GM12878 (cell line): ENCODE data around the gene SARM1. TPM values are rescaled to one million over a fixed set of nuclear protein-coding genes. Genes with fewer than 3 reads are reported as not detected.

Experiments
- BCL11A ChIP-seq: IDR thresholded peaks from 2 replicates; pipeline ENCODE4 v1.6.1; 2011; ENCODE audit warnings: low read depth, low read length
- CBX5 ChIP-seq: sonication (generic); IDR thresholded peaks from 2 replicates; pipeline ENCODE4 v1.6.1; 2016; ENCODE audit warnings: low read depth, moderate library complexity, mild to moderate bottlenecking, inconsistent platforms
- CREM ChIP-seq: IDR thresholded peaks from 2 replicates; pipeline ENCODE4 v1.6.1; 2014; ENCODE audit warnings: antibody characterized with exemption, low read depth
- IRF4 ChIP-seq: IDR thresholded peaks from 2 replicates; pipeline ENCODE4 v1.6.1; 2011; ENCODE audit warnings: low read depth, low read length
- NR2C1 ChIP-seq: fragments of 450-650 bp; IDR thresholded peaks from 2 replicates; pipeline ENCODE4 v1.6.1; 2017; ENCODE audit warnings: antibody characterized with exemption, mild to moderate bottlenecking, moderate library complexity
- NRF1 ChIP-seq: conservative IDR thresholded peaks from 2 replicates; pipeline ENCODE4 v1.6.1; 2011; ENCODE audit warnings: mild to moderate bottlenecking, low read depth, low read length, improper control_type of control experiment
- PAX5 ChIP-seq: IDR thresholded peaks from 2 replicates; pipeline ENCODE4 v1.6.1; 2011; ENCODE audit warnings: low read depth, low read length, borderline replicate concordance
- PML ChIP-seq: IDR thresholded peaks from 2 replicates; pipeline ENCODE4 v1.6.1; 2012; ENCODE audit warnings: low read length, inconsistent platforms
- POLR2A ChIP-seq: IDR thresholded peaks from 2 replicates; pipeline ENCODE4 v1.6.1; 2011; ENCODE audit warnings: low read depth, mild to moderate bottlenecking, low read length
- RBBP5 ChIP-seq: fragments of 200-600 bp; sonication (generic); conservative IDR thresholded peaks from 2 replicates; pipeline ENCODE4 v1.6.1; 2016
- RELA ChIP-seq: fragments of 450-650 bp; IDR thresholded peaks from 2 replicates; pipeline ENCODE4 v1.8.0; 2014; ENCODE audit warnings: borderline replicate concordance; ENCODE audit not compliant: partially characterized antibody
- RUNX3 ChIP-seq: IDR thresholded peaks from 2 replicates; pipeline ENCODE4 v1.6.1; 2012; ENCODE audit warnings: low read length, inconsistent platforms
- SIN3A ChIP-seq: IDR thresholded peaks from 2 replicates; pipeline ENCODE4 v1.6.1; 2012; ENCODE audit warnings: low read depth, low read length, improper control_type of control experiment
- SIX5 ChIP-seq: IDR thresholded peaks from 2 replicates; pipeline ENCODE4 v1.6.1; 2011; ENCODE audit warnings: mild to moderate bottlenecking, low read depth, low read length, moderate library complexity; ENCODE audit not compliant: severe bottlenecking
- SMAD5 ChIP-seq: IDR thresholded peaks from 2 replicates; pipeline ENCODE4 v1.6.1; 2016; ENCODE audit warnings: antibody characterized with exemption, low read depth
- SMC3 ChIP-seq: IDR thresholded peaks from 2 replicates; pipeline ENCODE4 v1.6.1; 2011; ENCODE audit warnings: low read length, improper control_type of control experiment, borderline replicate concordance
- STAT1 ChIP-seq: fragments of 450-650 bp; conservative IDR thresholded peaks from 2 replicates; pipeline ENCODE4 v1.6.1; 2014; ENCODE audit warnings: antibody characterized with exemption, mild to moderate bottlenecking
- SUPT20H ChIP-seq: IDR thresholded peaks from 2 replicates; pipeline ENCODE4 v1.6.1; 2011; ENCODE audit warnings: low read depth, mild to moderate bottlenecking, low read length, moderate library complexity, borderline replicate concordance; ENCODE audit not compliant: control insufficient read depth
- WRNIP1 ChIP-seq: IDR thresholded peaks from 2 replicates; pipeline ENCODE4 v1.6.1; 2011; ENCODE audit warnings: low read depth, low read length, improper control_type of control experiment, borderline replicate concordance
- ZBTB33 ChIP-seq: fragments of 450-650 bp; IDR thresholded peaks from 2 replicates; pipeline ENCODE4 v1.6.1; 2017; ENCODE audit warnings: mild to moderate bottlenecking
- ZBTB4 ChIP-seq: fragments of 450-650 bp; formaldehyde crosslinking; IDR thresholded peaks from 2 replicates; pipeline ENCODE4 v1.4.0; 2022; ENCODE audit warnings: mild to moderate bottlenecking, moderate library complexity
- ZNF622 ChIP-seq: fragments of 450-650 bp; IDR thresholded peaks from 2 replicates; pipeline ENCODE4 v1.6.1; 2017; ENCODE audit warnings: mild to moderate bottlenecking, inconsistent platforms
- ZSCAN29 ChIP-seq: fragments of 450-650 bp; IDR thresholded peaks from 2 replicates; pipeline ENCODE4 v1.6.1; 2017; ENCODE audit warnings: mild to moderate bottlenecking, moderate library complexity
- ZZZ3 ChIP-seq: IDR thresholded peaks from 2 replicates; pipeline ENCODE4 v1.6.1; 2011; ENCODE audit warnings: low read depth; ENCODE audit not compliant: control insufficient read depth, insufficient read length
- polyA plus RNA-seq, 11 experiments: library from polyadenylated mRNA; depleted of rRNA in 4 of 11; unstranded in 6 of 11; stranded (reverse) in 5 of 11; fragments of >200 nt; fragmentation: Nextera tagmentation in 4 of 11; fragmentation: Illumina TruSeq in 1 of 11; extraction: Ambion mirVana in 4 of 11; extraction: Trizol in 1 of 11; gene quantifications; 1 replicate in 1 of 11; 2 replicates in 10 of 11; pipeline versions ENCODE4 v1.2.1 to v1.2.3, GENCODE V29; 2011 to 2016; ENCODE audit warnings: inconsistent platforms in 2 of 11, missing spikeins in 2 of 11, low read depth in 1 of 11
- total RNA-seq, 4 experiments: library from RNA; depleted of rRNA in 3 of 4; stranded (reverse); fragments of >200 nt in 3 of 4; fragmentation: Illumina TruSeq in 1 of 4; extraction: Trizol in 1 of 4; gene quantifications; 2 replicates each; pipeline versions ENCODE4 v1.2.1 to v1.2.3, GENCODE V29; 2013 to 2021
- TF ChIP-seq, protein P1 (sequence below): IDR thresholded peaks from 2 replicates; pipeline ENCODE4 v1.6.1; 2012; ENCODE audit warnings: mild to moderate bottlenecking, low read depth, low read length

Gene SARM1
- total and polyA plus RNA-seq, 10 of the 15 experiments (the other 5 are each of a cell fraction or from before 2014, with no cell fraction given), result 0.56 to 25.3 (median 11.9) TPM

- TF ChIP-seq SMC3 (no peak), ZBTB4 (CRISPR knock-in tag) (peak; percentile 90), SUPT20H (no peak), CBX5 (no peak), ZSCAN29 (no peak), CREM (peak; percentile 99), RUNX3 (peak; percentile 32; the same call in 1 of the 2 replicates), RBBP5 (no peak), PAX5 (no peak), ZZZ3 (no peak), NR2C1 (peak; percentile 100), SIN3A (peak; percentile 93; the same call in 1 of the 2 replicates), RELA (peak; percentile 94), BCL11A (0 out of 2 replicates have a peak, but pooled peaks have one; percentile 41), SIX5 (peak; percentile 97), PML (0 out of 2 replicates have a peak, but pooled peaks have one; percentile 60), SMAD5 (peak; percentile 58; the same call in 1 of the 2 replicates), ZNF622 (no peak), IRF4 (no peak), POLR2A (peak; percentile 93), NRF1 (no peak), STAT1 (no peak), ZBTB33 (no peak), WRNIP1 (no peak)
- TF ChIP-seq, protein P1, sequence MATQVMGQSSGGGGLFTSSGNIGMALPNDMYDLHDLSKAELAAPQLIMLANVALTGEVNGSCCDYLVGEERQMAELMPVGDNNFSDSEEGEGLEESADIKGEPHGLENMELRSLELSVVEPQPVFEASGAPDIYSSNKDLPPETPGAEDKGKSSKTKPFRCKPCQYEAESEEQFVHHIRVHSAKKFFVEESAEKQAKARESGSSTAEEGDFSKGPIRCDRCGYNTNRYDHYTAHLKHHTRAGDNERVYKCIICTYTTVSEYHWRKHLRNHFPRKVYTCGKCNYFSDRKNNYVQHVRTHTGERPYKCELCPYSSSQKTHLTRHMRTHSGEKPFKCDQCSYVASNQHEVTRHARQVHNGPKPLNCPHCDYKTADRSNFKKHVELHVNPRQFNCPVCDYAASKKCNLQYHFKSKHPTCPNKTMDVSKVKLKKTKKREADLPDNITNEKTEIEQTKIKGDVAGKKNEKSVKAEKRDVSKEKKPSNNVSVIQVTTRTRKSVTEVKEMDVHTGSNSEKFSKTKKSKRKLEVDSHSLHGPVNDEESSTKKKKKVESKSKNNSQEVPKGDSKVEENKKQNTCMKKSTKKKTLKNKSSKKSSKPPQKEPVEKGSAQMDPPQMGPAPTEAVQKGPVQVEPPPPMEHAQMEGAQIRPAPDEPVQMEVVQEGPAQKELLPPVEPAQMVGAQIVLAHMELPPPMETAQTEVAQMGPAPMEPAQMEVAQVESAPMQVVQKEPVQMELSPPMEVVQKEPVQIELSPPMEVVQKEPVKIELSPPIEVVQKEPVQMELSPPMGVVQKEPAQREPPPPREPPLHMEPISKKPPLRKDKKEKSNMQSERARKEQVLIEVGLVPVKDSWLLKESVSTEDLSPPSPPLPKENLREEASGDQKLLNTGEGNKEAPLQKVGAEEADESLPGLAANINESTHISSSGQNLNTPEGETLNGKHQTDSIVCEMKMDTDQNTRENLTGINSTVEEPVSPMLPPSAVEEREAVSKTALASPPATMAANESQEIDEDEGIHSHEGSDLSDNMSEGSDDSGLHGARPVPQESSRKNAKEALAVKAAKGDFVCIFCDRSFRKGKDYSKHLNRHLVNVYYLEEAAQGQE, result no peak
Measured at GRCh38 chr17:28335201-28335958, 36.1 kb upstream of the SARM1 start, which contains the start of the genes IFT20 and TNFAIP1 (continued).
